Umbilical cord (tissue), 2 donors: ENCODE data around the gene RGS3. TPM values are rescaled to one million over a fixed set of nuclear protein-coding genes. Genes with fewer than 3 reads are reported as not detected.
"Not testable (repeated sequence)": the region's sequence is repeated elsewhere in the genome, so short reads cannot be mapped to it uniquely, and the experiment has no call there.

Experiments
- DNase-seq: peaks from one replicate; pipeline ENCODE4 v3.0.0-alpha.2; 2015; ENCODE audit warnings: low spot score
- total RNA-seq: library from RNA; depleted of rRNA; stranded (reverse); fragments of >200 nt; gene quantifications from one replicate; pipeline ENCODE4 v1.2.3, GENCODE V29; 2014; ENCODE audit warnings: low replicate concordance; ENCODE audit not compliant: insufficient read depth

The RGS3 gene
- total RNA-seq, 1 donor from 2014 or later = 42.1 TPM

- no peak for DNase-seq
Measured at GRCh38 chr9:113488490-113488889, 25.0 kb downstream of the RGS3 start.

GRCh38 chr9:113491147-113491546 is 27.6 kb downstream of the RGS3 start:
- not testable (repeated sequence) for DNase-seq

GRCh38 chr9:113492343-113493202 is 29.0 kb downstream of the RGS3 start:
- peak; percentile 34 for DNase-seq

GRCh38 chr9:113493203-113493520 is 29.6 kb downstream of the RGS3 start:
- no peak for DNase-seq

- DNase-seq = no peak
Measured at GRCh38 chr9:113495526-113495925, 32.0 kb downstream of the RGS3 start.

- no peak for DNase-seq
Measured at GRCh38 chr9:113497051-113497450, 33.5 kb downstream of the RGS3 start.

GRCh38 chr9:113499153-113499875 is 35.8 kb downstream of the RGS3 start:
- no peak for DNase-seq

- no peak for DNase-seq
Measured at GRCh38 chr9:113499876-113500497, 36.5 kb downstream of the RGS3 start.

GRCh38 chr9:113501129-113501686 is 37.7 kb downstream of the RGS3 start:
- peak; percentile 44 for DNase-seq

GRCh38 chr9:113501852-113502251 is 38.3 kb downstream of the RGS3 start:
- no peak for DNase-seq

GRCh38 chr9:113502427-113503034 is 39.0 kb downstream of the RGS3 start:
- DNase-seq = no peak

- no peak for DNase-seq
Measured at GRCh38 chr9:113503131-113503541, 39.6 kb downstream of the RGS3 start.

GRCh38 chr9:113503613-113504211 is 40.2 kb downstream of the RGS3 start:
- peak; percentile 63 for DNase-seq

GRCh38 chr9:113504725-113505590 is 41.4 kb downstream of the RGS3 start:
- no peak for DNase-seq

- DNase-seq = no peak
Measured at GRCh38 chr9:113506090-113506589, 42.6 kb downstream of the RGS3 start.

GRCh38 chr9:113507256-113507655 is 43.7 kb downstream of the RGS3 start:
- no peak for DNase-seq

GRCh38 chr9:113508111-113508749 is 44.7 kb downstream of the RGS3 start:
- peak; percentile 64 for DNase-seq

GRCh38 chr9:113509463-113509862 is 45.9 kb downstream of the RGS3 start:
- DNase-seq = peak; percentile 69

GRCh38 chr9:113511047-113511521 is 47.6 kb downstream of the RGS3 start:
- DNase-seq = no peak
